GM12878 (cell line): ENCODE results near the gene TK2. TPM values are rescaled to one million over a fixed set of nuclear protein-coding genes. Genes with fewer than 3 reads are reported as not detected.

Source experiments
- PML ChIP-seq: IDR thresholded peaks from 2 replicates; pipeline ENCODE4 v1.6.1; 2012; ENCODE audit warnings: low read length, inconsistent platforms
- POLR2A ChIP-seq: IDR thresholded peaks from 2 replicates; pipeline ENCODE4 v1.6.1; 2011; ENCODE audit warnings: low read depth, mild to moderate bottlenecking, low read length
- POLR2AphosphoS5 ChIP-seq: IDR thresholded peaks from 2 replicates; pipeline ENCODE4 v1.6.1; 2011; ENCODE audit warnings: mild to moderate bottlenecking, low read length, inconsistent platforms
- SKIL ChIP-seq: fragments of 450-650 bp; IDR thresholded peaks from 2 replicates; pipeline ENCODE4 v1.6.1; 2017; ENCODE audit warnings: mild to moderate bottlenecking, low read depth, inconsistent platforms; ENCODE audit not compliant: poor library complexity, severe bottlenecking
- SMC3 ChIP-seq: IDR thresholded peaks from 2 replicates; pipeline ENCODE4 v1.6.1; 2011; ENCODE audit warnings: low read length, improper control_type of control experiment, borderline replicate concordance
- SPI1 ChIP-seq: IDR thresholded peaks from 2 replicates; pipeline ENCODE4 v1.6.1; 2011; ENCODE audit warnings: low read depth, mild to moderate bottlenecking, low read length, moderate library complexity, borderline replicate concordance; ENCODE audit not compliant: insufficient read depth
- YY1 ChIP-seq: IDR thresholded peaks from 2 replicates; pipeline ENCODE4 v1.6.1; 2011; ENCODE audit warnings: low read depth, mild to moderate bottlenecking, low read length
- polyA plus RNA-seq, 11 experiments: library from polyadenylated mRNA; depleted of rRNA in 4 of 11; unstranded in 6 of 11; stranded (reverse) in 5 of 11; fragments of >200 nt; fragmentation: Nextera tagmentation in 4 of 11; fragmentation: Illumina TruSeq in 1 of 11; extraction: Ambion mirVana in 4 of 11; extraction: Trizol in 1 of 11; gene quantifications; 1 replicate in 1 of 11; 2 replicates in 10 of 11; pipeline versions ENCODE4 v1.2.1 to v1.2.3, GENCODE V29; 2011 to 2016; ENCODE audit warnings: inconsistent platforms in 2 of 11, missing spikeins in 2 of 11, low read depth in 1 of 11
- total RNA-seq, 4 experiments: library from RNA; depleted of rRNA in 3 of 4; stranded (reverse); fragments of >200 nt in 3 of 4; fragmentation: Illumina TruSeq in 1 of 4; extraction: Trizol in 1 of 4; gene quantifications; 2 replicates each; pipeline versions ENCODE4 v1.2.1 to v1.2.3, GENCODE V29; 2013 to 2021
- TF ChIP-seq, protein P1 (sequence below): fragments of 450-650 bp; IDR thresholded peaks from 2 replicates; pipeline ENCODE4 v1.6.1; 2016; ENCODE audit warnings: mild to moderate bottlenecking

TK2 gene
- total and polyA plus RNA-seq, 10 of the 15 experiments (the other 5 are each of a cell fraction or from before 2014, with no cell fraction given) = 1.3 to 12.4 (median 3.0) TPM

DNA sequence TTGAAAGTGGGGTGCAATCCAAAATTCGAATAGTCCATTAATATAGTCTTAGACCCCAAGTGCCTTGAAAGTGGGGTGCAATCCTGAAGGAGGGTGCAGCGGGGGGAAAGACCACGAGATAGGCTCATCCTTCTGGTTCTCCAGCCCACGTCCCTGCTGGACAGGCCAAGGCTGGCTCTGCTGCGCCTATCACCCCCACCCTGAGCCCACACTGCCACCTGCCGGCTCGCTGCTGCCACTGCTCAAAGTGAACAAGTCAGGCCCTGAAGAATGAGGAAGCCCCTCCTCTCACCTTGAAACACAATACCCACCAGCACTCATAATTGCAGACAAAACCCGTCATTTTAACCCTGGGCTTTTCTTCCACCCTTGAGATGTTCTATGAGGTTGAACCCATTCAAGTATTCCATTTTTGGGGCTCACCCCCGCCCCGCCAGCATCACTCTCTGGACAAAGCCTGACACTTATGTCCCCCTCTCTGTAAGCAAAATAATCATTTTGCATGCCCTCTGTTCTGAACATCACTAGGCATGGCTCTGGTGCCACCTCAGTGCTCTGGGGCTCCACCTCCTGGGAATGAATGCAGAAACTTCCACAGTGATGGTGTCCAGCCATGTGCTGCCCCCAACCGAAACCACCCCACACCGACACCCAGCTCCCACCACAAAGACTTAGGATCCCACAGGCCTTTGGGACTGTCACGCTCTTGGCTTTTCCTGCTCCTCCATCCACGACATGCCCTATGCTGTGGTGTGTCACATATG, 66.1 kb downstream of the TK2 start (continued):
- TF ChIP-seq, protein P1, sequence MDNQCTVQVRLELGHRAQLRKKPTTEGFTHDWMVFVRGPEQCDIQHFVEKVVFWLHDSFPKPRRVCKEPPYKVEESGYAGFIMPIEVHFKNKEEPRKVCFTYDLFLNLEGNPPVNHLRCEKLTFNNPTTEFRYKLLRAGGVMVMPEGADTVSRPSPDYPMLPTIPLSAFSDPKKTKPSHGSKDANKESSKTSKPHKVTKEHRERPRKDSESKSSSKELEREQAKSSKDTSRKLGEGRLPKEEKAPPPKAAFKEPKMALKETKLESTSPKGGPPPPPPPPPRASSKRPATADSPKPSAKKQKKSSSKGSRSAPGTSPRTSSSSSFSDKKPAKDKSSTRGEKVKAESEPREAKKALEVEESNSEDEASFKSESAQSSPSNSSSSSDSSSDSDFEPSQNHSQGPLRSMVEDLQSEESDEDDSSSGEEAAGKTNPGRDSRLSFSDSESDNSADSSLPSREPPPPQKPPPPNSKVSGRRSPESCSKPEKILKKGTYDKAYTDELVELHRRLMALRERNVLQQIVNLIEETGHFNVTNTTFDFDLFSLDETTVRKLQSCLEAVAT = no peak
- no peak for TF ChIP-seq POLR2A
- TF ChIP-seq SMC3 = peak; percentile 86
- no peak for TF ChIP-seq PML
- no peak for TF ChIP-seq POLR2AphosphoS5
- TF ChIP-seq SKIL = no peak
- TF ChIP-seq SPI1 = peak; percentile 75; the same call in 1 of the 2 replicates
- TF ChIP-seq YY1 = peak; percentile 50; the same call in 1 of the 2 replicates
